ENCODE data around the gene ANO9.

The ANO9 gene, protein sequence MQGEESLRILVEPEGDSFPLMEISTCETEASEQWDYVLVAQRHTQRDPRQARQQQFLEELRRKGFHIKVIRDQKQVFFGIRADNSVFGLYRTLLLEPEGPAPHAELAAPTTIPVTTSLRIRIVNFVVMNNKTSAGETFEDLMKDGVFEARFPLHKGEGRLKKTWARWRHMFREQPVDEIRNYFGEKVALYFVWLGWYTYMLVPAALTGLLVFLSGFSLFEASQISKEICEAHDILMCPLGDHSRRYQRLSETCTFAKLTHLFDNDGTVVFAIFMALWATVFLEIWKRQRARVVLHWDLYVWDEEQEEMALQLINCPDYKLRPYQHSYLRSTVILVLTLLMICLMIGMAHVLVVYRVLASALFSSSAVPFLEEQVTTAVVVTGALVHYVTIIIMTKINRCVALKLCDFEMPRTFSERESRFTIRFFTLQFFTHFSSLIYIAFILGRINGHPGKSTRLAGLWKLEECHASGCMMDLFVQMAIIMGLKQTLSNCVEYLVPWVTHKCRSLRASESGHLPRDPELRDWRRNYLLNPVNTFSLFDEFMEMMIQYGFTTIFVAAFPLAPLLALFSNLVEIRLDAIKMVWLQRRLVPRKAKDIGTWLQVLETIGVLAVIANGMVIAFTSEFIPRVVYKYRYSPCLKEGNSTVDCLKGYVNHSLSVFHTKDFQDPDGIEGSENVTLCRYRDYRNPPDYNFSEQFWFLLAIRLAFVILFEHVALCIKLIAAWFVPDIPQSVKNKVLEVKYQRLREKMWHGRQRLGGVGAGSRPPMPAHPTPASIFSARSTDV

DNA sequence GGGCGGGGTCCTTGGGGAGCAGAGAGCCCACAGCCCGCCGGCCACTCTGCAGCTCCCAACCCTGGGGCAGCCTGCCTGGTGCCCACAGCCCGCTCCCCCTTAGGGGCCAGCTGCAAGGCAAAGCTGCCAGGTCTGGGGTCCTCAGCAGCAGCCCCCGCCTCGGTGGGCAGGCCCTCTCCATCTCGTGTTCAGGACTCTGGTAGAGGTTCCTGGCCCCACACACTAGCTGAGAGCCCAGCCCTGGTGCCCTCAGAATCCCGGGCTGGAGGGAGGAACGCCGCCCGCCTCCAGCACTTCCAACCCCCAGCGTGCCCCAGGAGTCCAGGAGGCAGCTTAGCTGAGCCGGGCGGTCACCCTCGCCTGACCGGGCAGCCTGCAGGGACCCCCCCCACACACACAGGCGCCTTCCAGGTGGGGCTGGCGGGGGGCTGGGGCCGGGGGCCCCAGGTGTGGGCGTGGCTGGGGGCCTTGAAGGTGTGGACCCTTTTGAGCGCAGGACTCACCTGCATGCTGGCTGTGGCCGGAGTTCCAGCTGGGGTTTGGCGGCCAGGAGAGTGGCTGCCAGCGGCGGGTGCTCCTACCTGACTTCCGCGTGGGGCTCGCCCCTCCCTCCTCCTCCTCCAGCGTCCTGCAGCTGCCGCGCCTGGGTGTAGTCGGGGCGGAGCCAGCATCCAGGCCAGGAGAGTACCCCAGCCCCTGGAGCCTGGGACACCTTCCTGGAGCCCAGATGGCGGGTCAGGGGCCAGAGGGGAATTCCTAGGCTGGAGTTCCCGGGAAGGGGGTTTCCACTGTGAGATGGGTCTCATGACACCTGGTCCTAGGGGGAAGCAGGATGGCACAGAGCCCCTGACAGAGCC lies at the start of gene ANO9:
Gene ANO9, minus strand, starts transcription at position 594 of the 857 bp plus-strand sequence. Its CDS starts 85 bp downstream, at position 509.
- DNase-seq (ENCODE audit: low spot score): no peak

DNA sequence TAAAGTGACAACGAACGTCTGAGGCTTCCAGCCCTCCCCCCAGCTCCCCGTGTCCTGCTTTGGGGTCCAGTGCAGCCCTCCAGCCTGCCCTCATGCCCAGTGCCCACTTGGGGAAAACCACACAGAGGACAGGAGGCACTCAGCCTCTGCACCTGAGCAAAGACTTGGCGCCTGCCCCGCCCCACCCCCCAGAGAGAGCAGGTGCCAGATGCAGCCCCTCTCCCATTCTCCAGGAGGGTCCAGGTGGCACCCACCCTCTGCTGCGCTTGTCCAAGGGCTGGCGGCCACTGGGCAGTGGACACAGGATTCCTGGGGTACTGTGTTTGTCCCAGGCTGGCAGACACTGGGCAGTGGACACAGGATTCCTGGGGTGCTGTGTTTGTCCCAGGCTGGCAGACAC lies 49.5 kb upstream of the ANO9 start:
- DNase-seq (ENCODE audit: low spot score): no peak

DNA sequence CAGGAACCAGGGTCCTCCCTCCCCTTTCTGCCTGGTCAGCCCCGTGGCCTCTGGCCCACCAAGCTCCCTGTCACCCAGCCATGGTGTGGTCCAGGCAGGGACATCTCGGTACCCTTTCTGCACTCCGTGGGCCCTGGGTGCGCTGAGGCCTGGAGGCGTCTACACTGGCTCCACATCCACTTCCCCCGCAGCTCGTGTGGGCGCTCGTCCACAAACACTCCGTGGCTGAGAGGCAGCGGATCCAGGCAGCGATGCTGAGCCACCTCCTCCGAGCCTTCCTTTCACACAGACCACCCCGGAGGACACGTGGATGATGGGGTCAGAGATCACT lies 49.1 kb upstream of the ANO9 start:
- no peak for DNase-seq (ENCODE audit: low spot score)

DNA sequence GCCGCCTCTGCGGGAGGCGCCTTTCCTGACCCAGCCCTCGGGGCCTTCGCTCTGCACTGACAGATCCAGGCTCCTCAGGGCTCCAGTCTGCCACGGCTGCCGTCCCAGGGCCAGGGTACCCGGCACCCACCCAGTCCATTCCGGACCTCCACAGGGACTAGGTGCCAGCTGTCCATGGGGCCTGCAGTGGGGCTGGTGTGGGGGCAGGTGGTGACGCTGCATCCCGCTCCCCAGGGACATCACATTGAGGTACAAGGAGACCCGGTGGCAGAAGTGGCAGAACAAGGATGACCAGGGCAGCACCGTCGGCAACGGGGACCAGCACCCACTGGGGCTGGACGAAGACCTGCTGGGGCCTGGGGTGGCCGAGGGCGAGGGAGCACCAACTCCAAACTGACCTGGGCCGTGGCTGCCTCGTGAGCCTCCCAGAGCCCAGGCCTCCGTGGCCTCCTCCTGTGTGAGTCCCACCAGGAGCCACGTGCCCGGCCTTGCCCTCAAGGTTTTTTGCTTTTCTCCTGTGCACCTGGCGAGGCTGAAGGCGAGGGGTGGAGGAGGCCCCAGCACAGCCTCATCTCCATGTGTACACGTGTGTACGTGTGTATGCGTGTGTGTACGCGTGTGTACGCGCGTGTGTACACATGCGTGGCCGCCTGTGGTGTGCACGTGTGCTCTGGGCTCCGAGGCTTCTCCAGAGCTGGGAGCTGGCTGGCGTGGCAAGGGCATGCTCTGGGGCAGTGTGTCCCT lies 48.5 kb upstream of the ANO9 start:
- no peak for DNase-seq (ENCODE audit: low spot score)

DNA sequence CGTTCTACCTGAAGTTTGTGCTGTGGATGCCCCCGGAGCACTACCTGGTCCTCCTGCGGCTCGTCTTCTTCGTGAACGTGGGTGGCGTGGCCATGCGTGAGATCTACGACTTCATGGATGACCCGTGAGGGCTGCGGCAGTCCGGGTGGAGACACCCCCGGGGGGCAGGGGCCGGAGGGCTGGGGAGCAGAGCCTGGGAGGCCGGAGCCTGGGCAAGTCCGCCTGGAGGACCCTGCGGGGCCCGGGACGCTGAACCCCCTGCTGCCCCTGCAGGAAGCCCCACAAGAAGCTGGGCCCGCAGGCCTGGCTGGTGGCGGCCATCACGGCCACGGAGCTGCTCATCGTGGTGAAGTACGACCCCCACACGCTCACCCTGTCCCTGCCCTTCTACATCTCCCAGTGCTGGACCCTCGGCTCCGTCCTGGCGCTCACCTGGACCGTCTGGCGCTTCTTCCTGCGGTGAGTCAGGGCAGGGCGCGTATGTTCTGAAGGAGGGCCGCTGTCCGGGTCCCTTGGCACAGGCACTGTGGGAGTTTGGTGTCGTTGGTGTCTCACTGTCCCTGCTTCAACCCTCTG lies 47.9 kb upstream of the ANO9 start:
- DNase-seq (ENCODE audit: low spot score): no peak

DNA sequence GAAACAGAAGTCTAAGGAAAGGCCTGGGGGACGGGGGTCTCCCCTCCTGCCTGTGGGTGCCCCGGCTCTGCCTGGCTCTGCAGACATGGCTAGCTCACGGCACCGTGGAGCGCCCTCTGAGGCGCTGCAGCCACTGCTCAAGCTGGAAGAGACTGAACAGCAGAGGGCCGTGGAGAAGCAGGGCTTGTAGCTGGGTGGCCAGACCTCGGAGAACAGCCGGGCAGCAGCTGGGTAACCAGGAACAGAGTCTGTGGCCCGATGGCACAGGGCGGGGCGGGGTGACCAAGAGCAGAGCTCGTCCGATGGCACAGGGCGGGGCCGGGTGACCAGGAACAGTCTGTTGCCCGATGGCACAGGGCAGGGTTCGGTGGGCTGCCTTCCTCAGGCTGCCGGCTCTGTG lies 47.2 kb upstream of the ANO9 start:
- DNase-seq (ENCODE audit: low spot score): no peak

DNA sequence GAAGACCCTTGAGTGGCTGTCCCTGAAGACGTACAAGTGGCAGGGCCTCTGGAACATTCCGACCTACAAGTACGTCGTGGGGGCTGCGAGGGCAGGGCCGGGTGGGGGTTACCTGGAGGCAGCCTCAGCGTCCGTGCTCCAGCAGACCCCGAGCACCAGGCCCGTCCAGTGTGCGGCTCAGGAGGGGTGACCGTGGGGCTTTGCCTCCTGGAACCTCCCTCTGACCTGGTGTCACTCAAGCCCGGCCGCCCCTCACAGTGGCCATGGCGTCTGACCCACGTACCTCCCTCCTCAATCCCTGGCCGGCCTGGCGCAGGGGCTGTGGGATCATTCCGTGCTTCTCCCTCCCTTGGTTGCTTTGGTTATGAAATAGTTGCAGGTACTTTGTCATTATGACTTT lies 46.8 kb upstream of the ANO9 start:
- no peak for DNase-seq (ENCODE audit: low spot score)

DNA sequence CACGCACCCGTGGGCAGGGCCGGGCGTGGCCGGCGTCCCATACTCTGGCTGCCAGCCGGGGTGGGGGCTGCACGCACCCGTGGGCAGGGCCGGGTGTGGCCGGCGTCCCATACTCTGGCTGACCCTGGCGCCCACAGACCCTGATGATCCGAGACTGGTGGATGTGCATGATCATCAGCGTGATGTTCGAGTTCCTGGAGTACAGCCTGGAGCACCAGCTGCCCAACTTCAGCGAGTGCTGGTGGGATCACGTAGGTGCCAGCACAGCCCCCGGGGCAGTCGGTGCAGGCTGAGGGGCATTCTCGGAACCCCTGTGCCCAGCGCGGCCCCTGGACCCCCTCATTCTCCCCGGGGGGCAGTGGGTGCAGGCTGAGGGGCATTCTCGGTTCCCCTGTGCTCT lies 46.3 kb upstream of the ANO9 start:
- DNase-seq (ENCODE audit: low spot score): no peak

DNA sequence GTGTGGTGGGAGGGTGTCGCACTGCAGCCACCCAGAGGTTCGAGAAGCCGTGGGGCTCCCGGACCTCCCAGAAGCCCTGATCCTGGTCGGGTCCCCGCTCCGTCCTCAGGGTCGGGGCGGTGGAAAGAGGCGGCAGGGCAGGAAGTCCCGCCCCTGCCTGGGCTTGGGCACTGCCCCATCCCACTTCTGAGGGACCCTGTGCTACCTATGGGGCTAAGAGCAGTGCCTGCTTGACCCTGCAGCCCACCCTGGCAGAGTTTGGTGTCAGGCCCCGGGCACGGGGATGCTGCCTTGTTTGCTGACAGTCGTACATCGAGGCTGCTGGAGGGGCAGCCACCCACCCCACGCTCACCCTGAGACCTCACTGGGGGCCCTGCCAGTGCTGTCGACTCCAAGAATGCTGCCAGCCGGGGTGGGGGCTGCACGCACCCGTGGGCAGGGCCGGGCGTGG lies 45.8 kb upstream of the ANO9 start:
- no peak for DNase-seq (ENCODE audit: low spot score)

DNA sequence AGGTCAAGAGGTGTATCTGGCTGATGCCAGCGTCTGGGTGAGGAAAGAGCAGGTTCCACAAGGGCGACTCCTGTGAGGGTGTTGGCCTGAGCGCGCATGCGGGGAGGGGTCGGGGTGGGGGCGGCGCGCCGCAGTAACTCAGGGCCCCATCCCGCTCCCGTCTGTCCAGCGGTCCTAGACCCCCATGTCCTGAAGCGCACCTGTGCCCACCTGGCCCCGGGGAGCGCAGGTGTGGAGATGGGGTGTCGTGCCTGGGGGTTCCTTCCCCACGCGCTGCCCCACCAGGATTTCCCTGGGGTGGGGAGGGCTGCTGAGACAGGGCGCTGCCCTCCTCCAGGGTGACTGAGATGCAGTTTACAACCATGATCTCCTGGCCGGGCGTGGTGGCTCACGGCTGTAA lies 44.4 kb upstream of the ANO9 start:
- no peak for DNase-seq (ENCODE audit: low spot score)

DNA sequence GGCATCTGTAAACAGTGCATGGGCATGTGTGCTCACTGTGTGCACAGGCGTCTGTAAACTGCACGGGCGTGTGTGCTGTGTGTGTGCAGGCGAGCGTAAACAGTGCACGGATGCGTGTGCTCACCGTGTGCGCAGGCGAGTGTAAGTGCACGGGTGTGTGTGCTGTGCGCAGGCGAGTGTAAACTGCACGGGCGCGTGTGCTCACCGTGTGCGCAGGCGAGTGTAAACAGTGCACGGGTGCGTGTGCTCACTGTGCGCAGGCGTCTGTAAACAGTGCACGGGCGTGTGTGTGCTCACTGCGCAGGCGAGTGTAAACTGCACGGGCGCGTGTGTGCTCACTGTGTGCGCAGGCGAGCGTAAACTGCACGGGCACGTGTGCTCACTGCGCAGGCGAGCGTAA lies 42.8 kb upstream of the ANO9 start:
- DNase-seq (ENCODE audit: low spot score): no peak

DNA sequence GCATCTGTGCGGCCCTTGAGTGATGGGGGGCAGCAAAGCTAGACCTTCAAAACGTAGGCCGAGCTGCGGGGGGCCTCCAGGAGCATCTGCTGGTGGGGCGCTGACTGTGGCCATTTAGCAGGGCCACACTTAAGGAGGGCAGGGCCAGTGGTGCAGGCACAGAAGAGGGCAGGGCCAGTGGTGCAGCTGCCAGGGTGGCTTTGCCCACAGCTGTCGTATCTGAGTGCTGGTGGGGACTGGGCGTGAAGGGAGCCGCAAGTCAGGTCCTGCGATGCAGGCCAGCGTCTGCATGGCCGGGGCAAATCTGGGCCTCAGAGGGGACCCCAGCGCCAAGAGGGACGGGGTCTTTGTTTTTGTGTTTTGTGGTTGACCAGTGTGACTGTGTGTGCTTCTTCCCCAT lies 37.5 kb upstream of the ANO9 start:
- no peak for DNase-seq (ENCODE audit: low spot score)

DNA sequence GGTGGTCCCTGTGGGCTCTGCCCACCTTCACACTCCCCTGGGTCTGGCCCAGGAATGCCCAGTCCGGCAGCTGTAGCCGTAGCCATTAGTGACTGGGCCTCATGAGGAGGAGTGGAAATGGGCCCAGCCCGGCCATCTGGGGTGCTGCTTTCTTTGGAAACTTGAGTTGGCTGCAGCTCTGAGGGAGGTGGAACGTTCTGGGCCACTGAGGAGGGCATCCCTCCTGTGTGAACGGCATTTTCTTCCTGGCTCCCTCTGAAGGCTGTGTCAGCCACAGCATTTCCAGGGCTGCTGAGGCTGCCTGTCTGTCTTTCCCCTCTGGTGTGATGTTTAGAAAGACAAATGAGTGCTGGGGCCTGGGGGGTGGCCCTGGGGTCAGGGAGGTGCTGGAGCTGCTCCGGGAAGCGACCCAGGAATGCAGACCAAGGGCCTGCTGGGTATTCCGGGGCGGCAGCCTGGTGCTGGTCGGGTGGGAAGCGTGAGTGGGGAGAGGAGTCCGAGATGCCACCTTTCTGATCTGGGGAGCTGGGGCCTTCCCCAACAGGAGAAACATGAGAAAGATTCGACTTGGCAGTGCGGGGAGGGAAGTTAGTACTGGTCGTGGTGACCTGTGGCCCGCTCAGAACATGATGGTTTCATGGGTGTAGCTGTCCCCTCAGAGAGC lies 35.4 kb upstream of the ANO9 start:
- DNase-seq (ENCODE audit: low spot score): no peak

DNA sequence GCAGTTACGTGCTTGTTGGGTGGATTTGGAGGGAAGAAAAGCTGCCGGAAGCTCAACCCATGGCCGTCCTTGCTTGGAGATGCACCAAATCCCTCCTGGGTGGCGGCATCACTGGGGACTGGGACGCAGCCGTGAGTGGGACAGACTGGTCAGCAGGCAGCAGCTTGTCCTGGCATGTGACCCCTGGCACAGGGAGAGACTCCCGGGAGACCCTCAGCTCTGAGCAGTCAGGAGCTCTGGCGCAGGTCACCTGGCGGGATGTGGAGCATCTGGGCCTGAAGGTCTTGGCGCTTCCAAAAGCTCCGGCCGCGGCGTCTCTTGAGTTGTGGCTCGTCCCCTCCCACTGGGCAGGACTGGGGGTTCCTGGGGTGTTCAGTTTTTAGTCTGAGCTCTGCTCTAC lies 34.6 kb upstream of the ANO9 start:
- DNase-seq (ENCODE audit: low spot score): no peak

DNA sequence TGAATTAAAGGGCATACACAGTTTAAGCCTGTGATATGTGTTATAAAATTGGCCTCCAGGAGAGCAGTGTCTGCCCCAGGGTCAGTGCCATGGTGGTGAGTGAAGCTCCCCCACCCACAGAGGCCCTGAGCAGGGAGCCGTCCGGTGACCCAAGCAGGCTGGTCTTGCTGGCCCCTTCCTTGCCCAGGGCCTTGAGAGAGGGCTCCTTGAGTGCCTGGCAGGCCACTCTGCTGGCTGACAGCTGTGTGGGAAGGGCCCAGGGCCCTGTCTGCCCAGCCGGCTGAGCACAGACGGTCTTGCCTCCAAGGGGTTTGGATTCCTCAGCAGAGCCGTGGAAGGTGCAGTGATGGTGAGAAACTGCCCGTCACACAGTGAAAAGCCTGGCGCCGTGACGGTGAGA lies 34.1 kb upstream of the ANO9 start:
- no peak for DNase-seq (ENCODE audit: low spot score)

DNA sequence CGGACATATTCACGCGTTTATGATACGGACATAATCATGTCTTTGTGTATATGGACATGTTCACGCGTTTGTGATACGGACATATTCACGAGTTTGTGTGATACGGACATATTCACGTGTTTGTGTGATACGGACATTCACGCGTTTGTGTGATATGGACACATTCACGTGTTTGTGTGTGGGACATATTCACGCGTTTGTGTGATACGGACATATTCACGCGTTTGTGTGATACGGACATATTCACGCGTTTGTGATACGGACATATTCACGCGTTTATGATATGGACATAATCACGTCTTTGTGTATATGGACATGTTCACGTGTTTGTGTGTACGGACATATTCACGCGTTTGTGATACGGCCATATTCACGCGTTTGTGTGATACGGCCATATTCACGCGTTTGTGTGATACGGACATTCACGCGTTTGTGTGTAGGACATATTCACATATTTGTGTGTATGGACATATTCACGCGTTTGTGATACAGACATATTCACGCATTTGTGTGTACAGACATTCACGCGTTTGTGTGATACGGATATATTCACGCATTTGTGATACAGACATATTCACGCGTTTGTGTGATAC lies 33.2 kb upstream of the ANO9 start:
- DNase-seq (ENCODE audit: low spot score): no peak

DNA sequence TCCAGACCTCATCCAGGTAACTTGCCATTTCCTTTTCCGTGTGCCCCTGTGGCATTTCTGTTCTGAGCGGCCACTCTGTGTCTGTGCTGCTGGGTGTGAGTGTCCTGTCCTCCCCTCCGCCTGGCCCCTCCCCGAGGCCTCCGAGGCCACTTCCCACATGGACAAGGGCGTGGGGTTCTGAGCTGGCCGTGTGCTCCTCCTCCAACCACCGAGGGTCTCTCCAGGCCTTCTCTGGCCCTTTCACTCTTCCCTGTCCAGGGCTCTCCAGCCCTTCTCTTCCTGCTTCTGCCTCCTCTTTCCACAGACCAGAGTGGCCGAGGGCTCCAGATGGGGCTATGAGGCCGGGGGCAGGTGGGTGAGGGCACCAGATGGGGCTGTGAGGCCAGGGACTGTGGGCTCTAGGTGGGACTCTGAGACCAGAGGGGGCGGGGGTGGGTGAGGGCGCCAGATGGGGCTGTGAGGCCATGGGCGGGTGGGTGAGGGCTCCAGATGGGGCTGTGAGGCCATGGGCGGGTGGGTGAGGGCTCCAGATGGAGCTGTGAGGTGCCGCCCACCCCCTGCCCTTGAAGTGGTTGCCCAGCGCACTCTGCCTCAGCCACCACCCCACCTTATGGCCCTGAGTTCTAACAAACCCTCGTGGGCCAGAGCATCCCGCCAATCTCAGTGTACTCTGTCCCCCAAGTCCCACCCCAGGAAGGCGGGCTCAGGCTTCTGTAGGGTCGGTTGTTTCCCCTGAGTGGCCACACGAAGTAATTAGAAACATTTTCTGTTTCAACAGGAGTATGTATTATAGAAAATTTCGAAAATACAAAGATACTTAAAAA lies 32.4 kb upstream of the ANO9 start:
- DNase-seq (ENCODE audit: low spot score): no peak

DNA sequence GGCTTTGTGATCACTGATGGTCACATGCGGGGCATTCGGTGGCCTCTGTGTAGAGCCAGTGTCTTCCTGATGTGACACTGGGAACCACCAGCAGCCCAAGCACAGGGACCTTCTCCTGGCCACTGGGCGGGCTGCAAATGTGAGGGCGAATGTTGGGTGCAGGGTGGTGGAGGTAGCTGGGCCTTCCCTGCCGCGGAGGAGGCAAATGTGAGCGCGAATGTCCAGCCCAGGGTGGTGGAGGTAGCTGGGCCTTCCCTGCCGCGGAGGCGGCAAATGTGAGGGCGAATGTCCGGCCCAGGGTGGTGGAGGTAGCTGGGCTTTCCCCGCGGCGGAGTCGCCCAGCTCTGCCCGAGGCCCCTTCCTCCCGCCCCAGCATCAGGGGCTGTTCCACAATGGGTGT lies 31.6 kb upstream of the ANO9 start:
- no peak for DNase-seq (ENCODE audit: low spot score)

DNA sequence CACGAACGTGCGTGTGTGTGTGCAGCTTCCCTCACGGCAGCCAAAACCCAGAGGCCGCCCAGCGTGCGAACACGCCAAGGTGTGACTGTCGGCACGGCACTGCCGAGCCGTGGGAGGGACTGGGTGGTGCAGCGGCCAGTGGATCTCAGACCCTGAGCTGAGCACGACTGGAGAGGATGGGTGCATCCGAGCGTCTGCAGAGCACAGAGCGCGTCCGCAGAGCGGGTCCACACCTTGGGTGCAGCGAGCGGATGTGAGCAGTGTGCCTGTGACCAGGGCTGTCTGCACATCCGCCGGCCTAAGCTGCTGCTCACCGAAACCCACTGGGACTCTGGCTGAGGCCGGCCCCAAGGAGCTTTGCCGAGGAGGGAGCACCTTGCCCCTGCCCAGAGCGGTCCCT lies 31.0 kb upstream of the ANO9 start:
- no peak for DNase-seq (ENCODE audit: low spot score)

DNA sequence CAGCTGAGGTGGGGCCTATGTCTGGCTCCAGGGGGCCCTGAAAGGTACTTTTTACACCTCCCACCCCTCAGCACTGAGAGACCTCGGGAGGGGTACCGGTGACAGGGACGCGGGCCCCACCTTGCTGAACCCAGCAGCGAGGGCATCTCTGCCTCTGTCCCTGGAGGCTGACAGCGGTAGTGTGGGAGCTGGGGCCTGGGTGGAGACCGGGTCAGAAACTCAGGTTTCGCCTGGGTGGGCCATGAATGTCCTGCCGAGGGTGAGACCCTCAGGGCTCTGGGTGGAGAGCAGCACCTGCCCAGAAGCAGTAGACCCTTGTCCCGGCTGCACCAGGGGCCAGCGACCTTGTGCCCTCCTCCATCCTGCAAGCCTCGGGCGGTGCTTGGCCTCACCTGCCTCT lies 30.5 kb upstream of the ANO9 start:
- no peak for DNase-seq (ENCODE audit: low spot score)
